G401 (cell line): ENCODE results near the gene RNF222. TPM values are rescaled to one million over a fixed set of nuclear protein-coding genes. Genes with fewer than 3 reads are reported as not detected.
"Not testable (repeated sequence)": the region's sequence is repeated elsewhere in the genome, so short reads cannot be mapped to it uniquely, and the experiment has no call there.

Source experiments
- DNase-seq: peaks from one replicate; pipeline ENCODE4 v3.0.0-alpha.2; 2015; ENCODE audit warnings: low spot score
- in situ Hi-C: cut with HindIII; loops from 2 replicates; pipeline ENCODE4 v1.10.0; 2016; ENCODE audit warnings: low sequenced_read_pairs, mixed read lengths
- total RNA-seq: library from RNA; depleted of rRNA; stranded (reverse); fragments of >200 nt; shearing (Covaris generic); gene quantifications from 2 replicates; pipeline ENCODE4 v1.2.3, GENCODE V29; 2014

Gene RNF222
- total RNA-seq, 1 experiment from 2014 or later, result 0.03 TPM

- in situ Hi-C loops, result no loop called here
- DNase-seq, result no peak
These were observed 16.3 kb upstream of the RNF222 start for GRCh38 chr17:8413938-8414337.

GRCh38 chr17:8413328-8413727, 15.7 kb upstream of the RNF222 start:
- DNase-seq, result no peak
- in situ Hi-C loops, result no loop called here

GRCh38 chr17:8412089-8412488, 14.5 kb upstream of the RNF222 start:
- in situ Hi-C loops, result no loop called here
- DNase-seq, result no peak

GRCh38 chr17:8410883-8411238, 13.2 kb upstream of the RNF222 start:
- DNase-seq, result no peak
- in situ Hi-C loops, result no loop called here

- in situ Hi-C loops, result no loop called here
- peak; percentile 91 for DNase-seq
These were observed 12.6 kb upstream of the RNF222 start for GRCh38 chr17:8409966-8410882.

GRCh38 chr17:8408371-8408770, 10.7 kb upstream of the RNF222 start:
- in situ Hi-C loops, result no loop called here
- DNase-seq, result no peak

- in situ Hi-C loops, result no loop called here
- no peak for DNase-seq
These were observed 8.5 kb upstream of the RNF222 start for GRCh38 chr17:8406174-8406573.

GRCh38 chr17:8405499-8406016, 7.9 kb upstream of the RNF222 start:
- in situ Hi-C loops, result no loop called here

GRCh38 chr17:8402921-8403536, 5.4 kb upstream of the RNF222 start:
- in situ Hi-C loops, result no loop called here

More at GRCh38 chr17:8405499-8406016, 7.9 kb upstream of the RNF222 start:
- no peak for DNase-seq

GRCh38 chr17:8401107-8401506, 3.5 kb upstream of the RNF222 start:
- in situ Hi-C loops, result no loop called here
- no peak for DNase-seq

More at GRCh38 chr17:8402921-8403536, 5.4 kb upstream of the RNF222 start:
- DNase-seq, result no peak

GRCh38 chr17:8398980-8399379, 1.4 kb upstream of the RNF222 start:
- DNase-seq, result no peak
- in situ Hi-C loops, result no loop called here

- DNase-seq, in situ Hi-C loops: not testable (repeated sequence)
These were observed 3.1 kb downstream of the RNF222 start for GRCh38 chr17:8394497-8394896.

GRCh38 chr17:8393470-8394231, 4.0 kb downstream of the RNF222 start:
- no peak for DNase-seq
- in situ Hi-C loops, result no loop called here

GRCh38 chr17:8392674-8393469, 4.8 kb downstream of the RNF222 start:
- in situ Hi-C loops, result no loop called here
- no peak for DNase-seq

GRCh38 chr17:8392274-8392673, 5.4 kb downstream of the RNF222 start:
- in situ Hi-C loops, result no loop called here
- no peak for DNase-seq

- in situ Hi-C loops, result no loop called here
- DNase-seq, result no peak
These were observed 5.9 kb downstream of the RNF222 start for GRCh38 chr17:8391711-8392110.

- in situ Hi-C loops, result no loop called here
- no peak for DNase-seq
These were observed 9.5 kb downstream of the RNF222 start for GRCh38 chr17:8387914-8388651.

GRCh38 chr17:8386841-8387240, 10.8 kb downstream of the RNF222 start:
- in situ Hi-C loops, result no loop called here
- DNase-seq, result no peak
